Measurements from ENCODE around the gene RD3L.

GRCh38 chr14:103892247-103892646, 50.1 kb downstream of the RD3L start:
- TF ChIP-seq CTCF (conservative IDR thresholded peaks at IDR 0.05 in 1 of 2, IDR thresholded peaks at IDR 0.05 in 1 of 2; ENCODE audit: low read depth in 1 of 2, low read length in 2 of 2) (no peak), EZH2 (IDR thresholded peaks at IDR 0.05; ENCODE audit: low read length, missing control alignments) (no peak)
